ENCODE data around the gene LCA5L. TPM values are rescaled to one million over a fixed set of nuclear protein-coding genes. Genes with fewer than 3 reads are reported as not detected.

The LCA5L gene
- total RNA-seq, 4 donors from 2014 or later: 0.72 to 1.2 (median 0.72) TPM; not detected in 1

GRCh38 chr21:39447264-39447663 lies 1.7 kb upstream of the LCA5L start:
- Histone ChIP-seq H3K4me1 (peaks cover 27% of the 10 kb centered on the region), H3K36me3 (no peaks in the 10 kb centered on the region), H3K27ac (no peak overlapping the region), H3K9me3 (no peaks in the 10 kb centered on the region), H3K27me3 (no peaks in the 10 kb centered on the region), H3K4me3 (no peak overlapping the region)
- no peak for DNase-seq (ENCODE audit: low spot score in 2 of 2)
- TF ChIP-seq CTCF (IDR thresholded peaks at IDR 0.05): no peak
- TF ChIP-seq EP300 (IDR thresholded peaks at IDR 0.05): no peak
- no peak for TF ChIP-seq POLR2A (IDR thresholded peaks at IDR 0.05)
- no peak for TF ChIP-seq POLR2AphosphoS5 (IDR thresholded peaks at IDR 0.05)
- 96% methylated on average over 7 of the region's 7 CpGs for WGBS

- peak overlapping the region; percentile 84 for H3K27ac ChIP-seq
- no peaks in the 10 kb centered on the region for H3K27me3 ChIP-seq
- H3K9me3 ChIP-seq: no peaks in the 10 kb centered on the region
- peak overlapping the region; percentile 96 for H3K4me3 ChIP-seq
- H3K4me1 ChIP-seq: peaks cover 19% of the 10 kb centered on the region
- H3K36me3 ChIP-seq: no peaks in the 10 kb centered on the region
- TF ChIP-seq EP300 (IDR thresholded peaks at IDR 0.05): no peak
- TF ChIP-seq CTCF (IDR thresholded peaks at IDR 0.05): no peak
- no peak for TF ChIP-seq POLR2AphosphoS5 (IDR thresholded peaks at IDR 0.05)
- no peak for TF ChIP-seq POLR2A (IDR thresholded peaks at IDR 0.05)
- WGBS: 10% methylated on average over 15 of the region's 15 CpGs
- no peak for DNase-seq (ENCODE audit: low spot score in 2 of 2)
These were observed 977 bp downstream of the LCA5L start for GRCh38 chr21:39444421-39445180.

GRCh38 chr21:39441502-39442475 lies 3.8 kb downstream of the LCA5L start:
- no peak for TF ChIP-seq EP300 (IDR thresholded peaks at IDR 0.05)
- TF ChIP-seq CTCF (IDR thresholded peaks at IDR 0.05): peak in 1 of 2 donors; percentile 66
- no peak overlapping the region for H3K4me3 ChIP-seq
- H3K9me3 ChIP-seq: no peaks in the 10 kb centered on the region
- 51% methylated on average over 13 of the region's 13 CpGs for WGBS
- H3K27me3 ChIP-seq: no peaks in the 10 kb centered on the region
- no peaks in the 10 kb centered on the region for H3K36me3 ChIP-seq
- DNase-seq (ENCODE audit: low spot score in 2 of 2): no peak
- peaks cover 19% of the 10 kb centered on the region for H3K4me1 ChIP-seq
- no peak overlapping the region for H3K27ac ChIP-seq

- TF ChIP-seq POLR2A (IDR thresholded peaks at IDR 0.05) (no peak), CTCF (IDR thresholded peaks at IDR 0.05) (no peak), EP300 (IDR thresholded peaks at IDR 0.05) (no peak), POLR2AphosphoS5 (IDR thresholded peaks at IDR 0.05) (no peak)
- Histone ChIP-seq H3K4me3 (no peak overlapping the region), H3K36me3 (no peaks in the 10 kb centered on the region), H3K9me3 (no peaks in the 10 kb centered on the region), H3K4me1 (no peaks in the 10 kb centered on the region), H3K27ac (no peak overlapping the region), H3K27me3 (no peaks in the 10 kb centered on the region)
- no peak for DNase-seq (ENCODE audit: low spot score in 2 of 2)
- 50% methylated on average over 1 of the region's 1 CpG for WGBS
These were observed 6.3 kb downstream of the LCA5L start for GRCh38 chr21:39439232-39439631.

GRCh38 chr21:39434950-39435349 lies 10.6 kb downstream of the LCA5L start:
- no peaks in the 10 kb centered on the region for H3K27me3 ChIP-seq
- DNase-seq (ENCODE audit: low spot score in 2 of 2): no peak
- no peak overlapping the region for H3K27ac ChIP-seq
- 75% methylated on average over 4 of the region's 4 CpGs for WGBS
- H3K4me3 ChIP-seq: no peak overlapping the region
- TF ChIP-seq CTCF (IDR thresholded peaks at IDR 0.05) (no peak), EP300 (IDR thresholded peaks at IDR 0.05) (no peak), POLR2AphosphoS5 (IDR thresholded peaks at IDR 0.05) (no peak), POLR2A (IDR thresholded peaks at IDR 0.05) (no peak)
- no peaks in the 10 kb centered on the region for H3K4me1 ChIP-seq
- H3K9me3 ChIP-seq: no peaks in the 10 kb centered on the region
- no peaks in the 10 kb centered on the region for H3K36me3 ChIP-seq
